NCI-H510A treated with DMSO at 0.1 percent for 48 hours (cell line): Measurements from ENCODE around the gene FRMD8.
A peak's percentile ranks its signal among the peaks of the same experiment; 100 is the strongest.

Experiments
- DNase-seq: peaks from one replicate; lab custom pipeline; 2025; lab: John Stamatoyannopoulos, UW

Gene FRMD8

DNA sequence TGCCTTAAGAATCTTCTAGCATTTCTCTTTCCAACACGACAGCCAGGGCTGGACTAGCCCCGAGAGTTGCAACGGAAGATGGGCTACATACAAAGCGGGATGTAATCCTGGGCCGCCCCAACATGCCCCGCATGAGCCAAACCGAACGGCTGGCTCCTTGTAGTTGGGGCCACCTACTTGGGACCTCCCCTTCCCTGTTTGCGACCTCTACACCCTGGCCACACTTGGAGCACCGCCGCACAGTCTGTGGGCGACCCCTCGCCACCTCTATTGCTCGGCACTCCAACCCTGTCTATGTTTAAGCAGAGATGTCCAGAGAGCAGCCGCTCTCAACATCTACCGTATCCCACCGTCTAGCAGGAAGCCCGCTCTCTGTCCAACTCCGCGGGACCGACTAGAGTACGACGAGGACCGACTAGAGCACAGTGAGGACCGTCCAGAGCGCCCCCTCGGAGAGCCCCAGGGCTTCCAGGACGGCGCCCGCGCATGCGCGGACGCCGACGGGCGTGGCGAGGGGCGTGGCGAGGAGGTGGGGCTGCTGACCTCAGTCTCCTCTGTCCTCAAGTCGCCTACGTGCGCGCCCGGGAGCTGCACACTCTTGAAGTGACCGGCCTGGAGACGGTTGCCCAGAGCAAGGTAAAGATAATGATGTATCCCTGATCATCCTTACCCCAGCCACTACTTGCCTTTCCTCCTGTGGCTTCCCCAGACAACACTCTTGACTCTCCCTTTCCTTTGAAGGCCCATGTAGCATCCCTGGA lies 68.4 kb downstream of the FRMD8 start:
- DNase-seq, result peak; percentile 90

DNA sequence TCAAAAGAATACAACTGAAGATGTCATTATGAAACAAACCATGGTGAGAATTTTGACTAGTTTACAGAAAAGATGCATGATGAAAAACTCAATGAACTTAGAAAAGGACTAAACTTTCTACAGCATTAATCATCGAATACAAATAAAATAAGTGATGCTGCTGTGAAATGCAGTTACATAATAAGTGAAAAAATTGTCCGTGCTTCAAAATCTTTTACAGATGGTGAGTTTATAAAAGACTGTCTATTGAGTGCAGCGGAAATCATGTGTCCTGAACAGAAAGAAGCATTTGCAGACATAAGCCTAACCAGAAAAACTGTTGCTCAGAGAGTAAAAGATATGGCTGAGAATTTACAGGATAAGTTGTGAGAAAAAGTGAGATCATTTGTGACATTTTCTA lies 70.0 kb downstream of the FRMD8 start:
- DNase-seq, result no peak

DNA sequence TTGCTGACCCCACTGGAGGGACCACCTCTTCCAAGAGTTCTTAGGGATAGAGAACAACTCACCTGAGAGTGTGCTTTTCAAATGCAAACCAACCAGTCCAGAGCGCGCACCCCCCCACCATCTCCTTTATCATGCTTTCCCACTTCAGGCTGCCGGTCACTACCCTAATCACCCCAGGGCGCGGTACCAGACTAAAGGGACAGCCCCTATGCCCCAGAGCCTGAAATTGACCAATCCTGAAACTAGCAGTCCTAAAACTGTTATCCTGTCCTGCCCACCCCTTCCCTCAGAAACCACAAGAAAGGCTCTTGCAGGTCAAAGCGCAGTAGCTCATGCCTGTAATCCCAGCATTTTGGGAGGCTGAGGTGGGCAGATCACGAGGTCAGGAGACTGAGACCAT lies 73.1 kb downstream of the FRMD8 start:
- DNase-seq, result no peak
